HAP-1 (cell line): ENCODE data around the gene SLC12A4.
A peak's percentile ranks its signal among the peaks of the same experiment; 100 is the strongest.
"Not testable (repeated sequence)": the region's sequence is repeated elsewhere in the genome, so short reads cannot be mapped to it uniquely, and the experiment has no call there.

ENCODE experiments used
- DNase-seq, 2 experiments: peaks; one replicate each; pipeline ENCODE4 v3.0.0-alpha.2; 2016 to 2020; ENCODE audit warnings: low spot score in 2 of 2
- H3K27me3 ChIP-seq: fragments of 250-450 bp; sonication (Bioruptor Pico); 2 replicates; pipeline ENCODE4 v1.5.1; 2020; ENCODE audit warnings: low read depth, mild to moderate bottlenecking, moderate library complexity
- H3K36me3 ChIP-seq: fragments of 250-450 bp; sonication (Bioruptor Pico); replicated peaks from 2 replicates; pipeline ENCODE4 v1.5.1; 2020; ENCODE audit warnings: mild to moderate bottlenecking
- H3K4me1 ChIP-seq: fragments of 250-450 bp; sonication (Bioruptor Pico); 2 replicates; pipeline ENCODE4 v1.5.1; 2020; ENCODE audit warnings: mild to moderate bottlenecking
- H3K4me3 ChIP-seq: fragments of 250-450 bp; sonication (Bioruptor Pico); 2 replicates; pipeline ENCODE4 v1.5.1; 2020; ENCODE audit warnings: mild to moderate bottlenecking, moderate library complexity
- H3K9me3 ChIP-seq: fragments of 250-450 bp; sonication (Bioruptor Pico); 2 replicates; pipeline ENCODE4 v1.5.1; 2020; ENCODE audit warnings: mild to moderate bottlenecking, moderate library complexity
- in situ Hi-C: fragments of 300-500 bp; cut with MboI; formaldehyde crosslinking; loops from 3 replicates; pipeline ENCODE4 v1.14.3; 2020; ENCODE audit warnings: low sequenced_read_pairs, inconsistent platforms, mixed read lengths

SLC12A4 gene

GRCh38 chr16:67977005-67977404 lies 8.6 kb upstream of the SLC12A4 start:
- in situ Hi-C loops, result no loop called here
- no peak for DNase-seq
- no peaks in the 10 kb centered on the region for H3K36me3 ChIP-seq

DNA sequence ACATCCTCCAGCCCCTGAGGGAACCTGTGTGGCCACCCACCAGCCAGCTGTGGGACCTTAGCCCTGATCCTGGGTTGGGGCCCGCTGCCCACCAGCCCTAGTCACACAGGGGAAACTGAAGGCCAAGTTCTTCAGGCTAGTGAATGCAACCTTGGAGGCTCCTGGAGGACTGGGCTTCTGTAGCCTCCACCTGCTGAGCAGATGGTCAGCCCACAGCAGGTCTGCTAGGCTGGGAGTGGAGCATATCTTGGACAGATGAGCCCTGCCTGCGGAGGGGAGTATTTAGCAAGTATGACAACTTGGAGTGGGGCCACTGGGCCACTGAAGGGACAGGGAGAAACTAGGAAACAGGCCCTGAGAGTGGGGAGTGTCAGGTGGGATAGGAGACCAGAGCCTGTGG lies 7.8 kb upstream of the SLC12A4 start:
- H3K4me1 ChIP-seq, result no peaks in the 10 kb centered on the region
- in situ Hi-C loops, result no loop called here
- no peak overlapping the region for H3K4me3 ChIP-seq
- no peak for DNase-seq
- no peaks in the 10 kb centered on the region for H3K36me3 ChIP-seq
- H3K27me3 ChIP-seq, result no peaks in the 10 kb centered on the region
- no peaks in the 10 kb centered on the region for H3K9me3 ChIP-seq

More at GRCh38 chr16:67977005-67977404, 8.6 kb upstream of the SLC12A4 start:
- Histone ChIP-seq H3K9me3 (no peaks in the 10 kb centered on the region), H3K27me3 (no peaks in the 10 kb centered on the region), H3K4me3 (no peak overlapping the region), H3K4me1 (no peaks in the 10 kb centered on the region)

DNA sequence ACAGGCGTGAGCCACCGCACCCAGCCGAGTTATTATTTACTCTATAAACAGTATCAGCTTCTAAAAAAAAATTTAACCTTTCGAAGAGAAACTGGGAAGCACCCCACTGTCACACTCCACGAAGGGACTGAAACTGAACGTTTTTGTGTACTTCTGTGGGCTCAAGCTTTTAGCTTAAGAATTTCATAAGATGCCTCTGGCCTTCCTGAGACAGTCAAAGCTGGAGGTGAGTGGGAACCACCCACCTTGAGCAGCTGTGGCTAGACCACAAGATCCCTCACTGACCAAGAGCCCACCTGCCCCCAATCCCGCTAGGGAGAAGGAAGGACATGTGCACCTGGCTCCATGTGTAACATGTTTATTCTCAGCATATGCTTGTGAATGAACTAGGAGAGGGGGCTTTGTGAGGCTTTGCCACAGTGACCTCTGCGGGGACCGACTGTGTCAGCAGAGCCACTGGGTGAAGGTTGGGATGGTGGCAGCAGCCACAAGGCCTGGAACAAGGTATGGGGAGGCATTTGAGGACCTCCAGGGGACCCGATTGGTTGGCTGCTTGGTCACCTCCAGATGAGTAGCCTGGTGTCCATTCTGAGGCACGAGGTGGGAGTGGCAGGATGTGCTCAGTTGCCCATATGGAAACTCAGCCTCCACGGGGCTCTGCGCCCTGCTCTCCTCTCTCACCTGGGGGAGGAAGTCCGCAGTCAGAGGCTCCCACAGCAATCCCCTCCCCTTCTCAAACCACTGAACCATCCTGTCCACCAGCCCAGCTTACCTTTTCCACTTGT lies 7.1 kb upstream of the SLC12A4 start:
- in situ Hi-C loops, result no loop called here
- H3K4me3 ChIP-seq, result no peak overlapping the region
- no peak for DNase-seq

DNA sequence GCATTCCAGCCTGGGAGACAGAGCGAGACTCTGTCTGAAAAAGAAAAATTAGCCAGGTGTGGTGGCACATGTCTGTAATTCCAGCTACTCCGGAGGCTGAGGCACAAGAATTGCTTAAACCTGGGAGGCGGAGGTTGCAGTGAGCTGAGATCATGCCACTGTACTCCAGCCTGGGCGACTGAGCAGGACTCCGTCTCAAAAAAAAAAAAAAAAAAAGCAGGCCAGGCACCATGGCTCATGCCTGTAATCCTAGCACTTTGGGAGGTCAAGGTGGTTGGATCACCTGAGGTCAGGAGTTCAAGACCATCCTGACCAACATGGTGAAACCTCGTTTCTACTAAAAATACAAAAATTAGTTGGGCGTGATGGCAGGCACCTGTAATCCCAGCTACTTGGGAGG lies 3.8 kb upstream of the SLC12A4 start:
- H3K4me1 ChIP-seq, H3K36me3 ChIP-seq, in situ Hi-C loops, DNase-seq, H3K27me3 ChIP-seq, H3K4me3 ChIP-seq, H3K9me3 ChIP-seq: not testable (repeated sequence)

More for the DNA sequence above, 7.1 kb upstream of the SLC12A4 start:
- H3K9me3 ChIP-seq, result no peaks in the 10 kb centered on the region
- H3K27me3 ChIP-seq, result no peaks in the 10 kb centered on the region
- no peaks in the 10 kb centered on the region for H3K4me1 ChIP-seq
- H3K36me3 ChIP-seq, result no peaks in the 10 kb centered on the region

- no peaks in the 10 kb centered on the region for H3K36me3 ChIP-seq
- in situ Hi-C loops, result no loop called here
These were observed 2.7 kb upstream of the SLC12A4 start for GRCh38 chr16:67971111-67971510.

GRCh38 chr16:67969254-67970039 lies 1.0 kb upstream of the SLC12A4 start:
- no peak overlapping the region; the same call in 1 of the 2 replicates for H3K4me3 ChIP-seq
- H3K9me3 ChIP-seq, result no peaks in the 10 kb centered on the region
- peaks cover 9% of the 10 kb centered on the region for H3K4me1 ChIP-seq
- H3K27me3 ChIP-seq, result no peaks in the 10 kb centered on the region
- DNase-seq, result no peak
- H3K36me3 ChIP-seq, result no peaks in the 10 kb centered on the region
- in situ Hi-C loops, result no loop called here

More at GRCh38 chr16:67971111-67971510, 2.7 kb upstream of the SLC12A4 start:
- DNase-seq, result no peak
- Histone ChIP-seq H3K4me3 (no peak overlapping the region), H3K4me1 (peaks cover 9% of the 10 kb centered on the region), H3K27me3 (no peaks in the 10 kb centered on the region), H3K9me3 (no peaks in the 10 kb centered on the region)

DNA sequence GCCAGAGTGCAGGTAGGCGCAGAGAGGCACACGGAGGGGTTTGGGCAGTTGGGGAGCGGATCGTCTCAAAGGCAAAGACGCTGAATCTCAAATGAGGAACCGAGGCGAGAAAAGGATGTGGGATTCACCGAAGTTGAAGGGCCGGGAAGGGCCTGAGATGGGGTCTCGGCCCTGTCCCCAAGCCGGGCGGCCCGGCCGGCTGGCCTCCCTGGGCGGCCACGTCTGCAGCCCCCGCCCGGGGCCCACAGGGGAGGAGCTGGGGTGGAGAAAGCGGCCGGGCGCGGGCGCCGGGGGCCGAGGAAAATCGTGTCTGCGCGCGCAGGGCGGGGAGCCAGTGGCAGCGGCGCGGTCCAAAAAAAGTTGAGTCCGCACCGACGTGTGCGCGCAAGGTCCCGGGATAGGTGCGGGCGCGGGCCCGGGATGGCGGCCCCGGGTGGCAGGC lies 458 bp downstream of the SLC12A4 start:
- in situ Hi-C loops, result no loop called here
- Histone ChIP-seq H3K9me3 (no peaks in the 10 kb centered on the region), H3K27me3 (no peaks in the 10 kb centered on the region), H3K36me3 (peaks cover 4% of the 10 kb centered on the region), H3K4me1 (peaks cover 9% of the 10 kb centered on the region), H3K4me3 (peak overlapping the region; percentile 59)
- peak in 1 of 2 experiments; percentile 54 for DNase-seq

GRCh38 chr16:67967183-67967957 lies 1.1 kb downstream of the SLC12A4 start:
- peak overlapping the region; percentile 59 for H3K4me3 ChIP-seq
- DNase-seq, result peak in 1 of 2 experiments; percentile 9
- in situ Hi-C loops, result no loop called here
- no peaks in the 10 kb centered on the region for H3K27me3 ChIP-seq
- peaks cover 6% of the 10 kb centered on the region for H3K36me3 ChIP-seq
- peaks cover 9% of the 10 kb centered on the region for H3K4me1 ChIP-seq
- no peaks in the 10 kb centered on the region for H3K9me3 ChIP-seq

- in situ Hi-C loops, result no loop called here
- peak overlapping the region; percentile 59 for H3K4me3 ChIP-seq
- H3K9me3 ChIP-seq, result no peaks in the 10 kb centered on the region
- peaks cover 11% of the 10 kb centered on the region for H3K36me3 ChIP-seq
- no peaks in the 10 kb centered on the region for H3K27me3 ChIP-seq
- peak in 1 of 2 experiments; percentile 63 for DNase-seq
- peaks cover 9% of the 10 kb centered on the region for H3K4me1 ChIP-seq
These were observed 1.8 kb downstream of the SLC12A4 start for GRCh38 chr16:67966549-67967182.

DNA sequence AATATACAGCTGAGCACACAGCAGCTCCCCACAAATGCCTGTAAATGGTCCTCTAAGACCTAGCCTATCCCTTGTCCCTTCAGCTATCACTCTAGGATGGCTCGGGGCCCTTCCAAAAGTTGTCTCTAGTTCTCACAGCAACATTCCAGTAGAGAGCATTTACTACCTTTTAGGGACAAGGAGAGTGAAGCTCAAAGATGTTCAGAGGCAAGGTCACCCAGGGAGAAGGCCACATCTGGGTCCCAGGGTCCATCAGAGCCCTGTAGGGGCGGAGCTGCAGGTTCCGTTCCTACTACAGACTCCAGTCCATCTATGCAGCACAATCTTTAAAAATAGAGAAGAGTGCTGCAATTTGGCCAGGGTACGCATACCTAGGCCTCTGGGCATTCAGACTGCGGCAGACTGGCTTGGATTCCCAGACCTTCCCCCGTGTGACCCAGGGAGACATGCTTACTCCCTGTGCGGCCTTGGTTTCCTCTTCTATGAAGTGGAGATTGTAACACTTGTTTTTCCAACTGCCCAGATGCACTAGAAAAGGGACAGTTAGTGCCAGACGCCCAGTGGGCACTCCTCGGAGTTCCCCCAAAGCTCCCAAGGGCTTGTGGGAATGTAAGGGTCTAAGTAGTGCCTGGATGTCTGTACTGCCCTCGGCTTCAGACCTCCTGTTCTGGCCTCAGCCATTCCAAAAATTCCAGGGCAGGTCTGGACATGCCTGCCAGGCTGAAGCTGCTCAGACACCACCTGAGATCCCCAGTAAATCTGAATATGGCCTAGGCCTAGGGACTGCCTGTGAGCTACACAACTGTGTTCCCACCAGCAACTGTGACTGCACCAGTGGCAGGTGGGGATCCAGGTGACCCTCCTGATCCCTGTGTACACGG lies 2.5 kb downstream of the SLC12A4 start:
- H3K27me3 ChIP-seq, result no peaks in the 10 kb centered on the region
- H3K4me3 ChIP-seq, result no peak overlapping the region
- no peaks in the 10 kb centered on the region for H3K9me3 ChIP-seq
- peak in 1 of 2 experiments; percentile 57 for DNase-seq
- H3K4me1 ChIP-seq, result peaks cover 9% of the 10 kb centered on the region
- peaks cover 18% of the 10 kb centered on the region for H3K36me3 ChIP-seq
- in situ Hi-C loops, result no loop called here

GRCh38 chr16:67964477-67965131 lies 3.8 kb downstream of the SLC12A4 start:
- peaks cover 20% of the 10 kb centered on the region for H3K36me3 ChIP-seq
- in situ Hi-C loops, result no loop called here
- no peak overlapping the region for H3K4me3 ChIP-seq
- no peaks in the 10 kb centered on the region for H3K27me3 ChIP-seq
- no peak for DNase-seq
- no peaks in the 10 kb centered on the region for H3K9me3 ChIP-seq
- H3K4me1 ChIP-seq, result peaks cover 9% of the 10 kb centered on the region

- H3K9me3 ChIP-seq, result no peaks in the 10 kb centered on the region
- peaks cover 22% of the 10 kb centered on the region for H3K36me3 ChIP-seq
- no peak overlapping the region for H3K4me3 ChIP-seq
- no peak for DNase-seq
- in situ Hi-C loops, result no loop called here
- no peaks in the 10 kb centered on the region for H3K27me3 ChIP-seq
- peaks cover 9% of the 10 kb centered on the region for H3K4me1 ChIP-seq
These were observed 4.6 kb downstream of the SLC12A4 start for GRCh38 chr16:67963662-67964321.
